Testis (tissue), 2 donors: Measurements from ENCODE around the gene FAM240A.

Experiments used
- POLR2A ChIP-seq: fragments of 450-650 bp; IDR thresholded peaks from one replicate; pipeline ENCODE4 v1.6.1; 2017; ENCODE audit warnings: antibody characterized with exemption, mild to moderate bottlenecking, moderate library complexity
- TF ChIP-seq, protein P1 (sequence below), 3 experiments: fragments of 450-650 bp in 2 of 3; fragments of 200-600 bp in 1 of 3; sonication (generic) in 1 of 3; IDR thresholded peaks; one replicate each; pipeline ENCODE4 v1.5.1; 2016 to 2019; ENCODE audit warnings: antibody characterized with exemption in 3 of 3, mild to moderate bottlenecking in 2 of 3, moderate library complexity in 1 of 3

GRCh38 chr3:46593979-46594378 lies 18.3 kb upstream of the FAM240A start:
- TF ChIP-seq, protein P1, sequence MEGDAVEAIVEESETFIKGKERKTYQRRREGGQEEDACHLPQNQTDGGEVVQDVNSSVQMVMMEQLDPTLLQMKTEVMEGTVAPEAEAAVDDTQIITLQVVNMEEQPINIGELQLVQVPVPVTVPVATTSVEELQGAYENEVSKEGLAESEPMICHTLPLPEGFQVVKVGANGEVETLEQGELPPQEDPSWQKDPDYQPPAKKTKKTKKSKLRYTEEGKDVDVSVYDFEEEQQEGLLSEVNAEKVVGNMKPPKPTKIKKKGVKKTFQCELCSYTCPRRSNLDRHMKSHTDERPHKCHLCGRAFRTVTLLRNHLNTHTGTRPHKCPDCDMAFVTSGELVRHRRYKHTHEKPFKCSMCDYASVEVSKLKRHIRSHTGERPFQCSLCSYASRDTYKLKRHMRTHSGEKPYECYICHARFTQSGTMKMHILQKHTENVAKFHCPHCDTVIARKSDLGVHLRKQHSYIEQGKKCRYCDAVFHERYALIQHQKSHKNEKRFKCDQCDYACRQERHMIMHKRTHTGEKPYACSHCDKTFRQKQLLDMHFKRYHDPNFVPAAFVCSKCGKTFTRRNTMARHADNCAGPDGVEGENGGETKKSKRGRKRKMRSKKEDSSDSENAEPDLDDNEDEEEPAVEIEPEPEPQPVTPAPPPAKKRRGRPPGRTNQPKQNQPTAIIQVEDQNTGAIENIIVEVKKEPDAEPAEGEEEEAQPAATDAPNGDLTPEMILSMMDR (IDR thresholded peaks at IDR 0.05) = no peak
- TF ChIP-seq POLR2A = no peak
